SK-MEL-5 (cell line): ENCODE measurements around the gene SH3GL2. TPM values are rescaled to one million over a fixed set of nuclear protein-coding genes. Genes with fewer than 3 reads are reported as not detected.

Experiments
- DNase-seq: peaks from one replicate; pipeline ENCODE4 v3.0.0-alpha.2; 2016; ENCODE audit warnings: low read depth, low spot score
- in situ Hi-C: cut with HindIII; loops from 2 replicates; pipeline ENCODE4 v1.10.0; 2016; ENCODE audit warnings: low sequenced_read_pairs, high pct_unique_total_duplicates, low pct_unique_long_range_greater_than_20kb
- total RNA-seq: library from RNA; depleted of rRNA; stranded (reverse); fragments of >200 nt; shearing (Covaris generic); gene quantifications from 2 replicates; pipeline ENCODE4 v1.2.3, GENCODE V29; 2014

Gene SH3GL2
- total RNA-seq, 1 experiment from 2014 or later = not detected

- no peak for DNase-seq
- in situ Hi-C loops = no loop called here
Measured at GRCh38 chr9:17721954-17722353, 143.1 kb downstream of the SH3GL2 start.

GRCh38 chr9:17723656-17724055 is 144.8 kb downstream of the SH3GL2 start:
- in situ Hi-C loops = no loop called here
- no peak for DNase-seq

- DNase-seq = no peak
- in situ Hi-C loops = no loop called here
Measured at GRCh38 chr9:17725399-17726010, 146.6 kb downstream of the SH3GL2 start.

GRCh38 chr9:17726298-17726697 is 147.4 kb downstream of the SH3GL2 start:
- in situ Hi-C loops = no loop called here
- no peak for DNase-seq

- no peak for DNase-seq
- in situ Hi-C loops = no loop called here
Measured at GRCh38 chr9:17730899-17731298, 152.0 kb downstream of the SH3GL2 start.

- no peak for DNase-seq
- in situ Hi-C loops = no loop called here
Measured at GRCh38 chr9:17731308-17731707, 152.4 kb downstream of the SH3GL2 start.

- no peak for DNase-seq
- in situ Hi-C loops = no loop called here
Measured at GRCh38 chr9:17734674-17735073, 155.8 kb downstream of the SH3GL2 start.

GRCh38 chr9:17735859-17736258 is 157.0 kb downstream of the SH3GL2 start:
- DNase-seq = no peak

GRCh38 chr9:17739022-17739421 is 160.2 kb downstream of the SH3GL2 start:
- no peak for DNase-seq
- in situ Hi-C loops = no loop called here

More at GRCh38 chr9:17735859-17736258, 157.0 kb downstream of the SH3GL2 start:
- in situ Hi-C loops = no loop called here

GRCh38 chr9:17739736-17740135 is 160.9 kb downstream of the SH3GL2 start:
- in situ Hi-C loops = no loop called here
- no peak for DNase-seq

GRCh38 chr9:17742067-17742466 is 163.2 kb downstream of the SH3GL2 start:
- DNase-seq = no peak
- in situ Hi-C loops = no loop called here

- in situ Hi-C loops = no loop called here
- peak; percentile 2 for DNase-seq
Measured at GRCh38 chr9:17744786-17745185, 165.9 kb downstream of the SH3GL2 start.

GRCh38 chr9:17750269-17750668 is 171.4 kb downstream of the SH3GL2 start:
- in situ Hi-C loops = no loop called here
- no peak for DNase-seq

GRCh38 chr9:17751486-17751885 is 172.6 kb downstream of the SH3GL2 start:
- DNase-seq = no peak
- in situ Hi-C loops = no loop called here

GRCh38 chr9:17752021-17752420 is 173.2 kb downstream of the SH3GL2 start:
- DNase-seq = no peak
- in situ Hi-C loops = no loop called here

GRCh38 chr9:17757816-17758215 is 178.9 kb downstream of the SH3GL2 start:
- DNase-seq = no peak
- in situ Hi-C loops = no loop called here

GRCh38 chr9:17760250-17760649 is 181.4 kb downstream of the SH3GL2 start:
- no peak for DNase-seq
- in situ Hi-C loops = no loop called here

- in situ Hi-C loops = no loop called here
- DNase-seq = no peak
Measured at GRCh38 chr9:17761984-17762676, 183.3 kb downstream of the SH3GL2 start.

- in situ Hi-C loops = no loop called here
- no peak for DNase-seq
Measured at GRCh38 chr9:17764306-17764705, 185.4 kb downstream of the SH3GL2 start.
